Smooth muscle cell (in vitro differentiated cells): Measurements from ENCODE around the gene TPSD1. TPM values are rescaled to one million over a fixed set of nuclear protein-coding genes. Genes with fewer than 3 reads are reported as not detected.
"Not testable (repeated sequence)": the region's sequence is repeated elsewhere in the genome, so short reads cannot be mapped to it uniquely, and the experiment has no call there.

Experiments
- DNase-seq: peaks from one replicate; lab custom pipeline; 2025; ENCODE audit not compliant: unreplicated experiment; lab: John Stamatoyannopoulos, UW
- H2AFZ ChIP-seq: fragments of 200-600 bp; sonication (generic); 2 replicates; pipeline ENCODE4 v1.6.0; 2016; ENCODE audit warnings: antibody characterized with exemption, low read depth, mild to moderate bottlenecking
- H3F3A ChIP-seq: fragments of 200-600 bp; sonication (generic); 2 replicates; pipeline ENCODE4 v1.6.0; 2017; ENCODE audit warnings: antibody characterized with exemption, low read depth
- H3K27ac ChIP-seq: fragments of 200-600 bp; sonication (generic); 2 replicates; pipeline ENCODE4 v1.5.1; 2016; ENCODE audit warnings: low read depth, mild to moderate bottlenecking
- H3K27me3 ChIP-seq: fragments of 200-600 bp; sonication (generic); 2 replicates; pipeline ENCODE4 v1.6.1; 2016; ENCODE audit warnings: low read depth, mild to moderate bottlenecking
- H3K36me3 ChIP-seq: fragments of 200-600 bp; sonication (generic); 2 replicates; pipeline ENCODE4 v1.5.1; 2016; ENCODE audit warnings: low read depth
- H3K4me1 ChIP-seq: fragments of 200-600 bp; sonication (generic); 2 replicates; pipeline ENCODE4 v1.5.1; 2016; ENCODE audit warnings: low read depth
- H3K4me2 ChIP-seq: fragments of 200-600 bp; sonication (generic); 2 replicates; pipeline ENCODE4 v1.6.0; 2016; ENCODE audit warnings: mild to moderate bottlenecking
- H3K4me3 ChIP-seq: fragments of 200-600 bp; sonication (generic); 2 replicates; pipeline ENCODE4 v1.5.1; 2016; ENCODE audit warnings: mild to moderate bottlenecking
- H3K79me2 ChIP-seq: fragments of 200-600 bp; sonication (generic); 2 replicates; pipeline ENCODE4 v1.6.0; 2016; ENCODE audit warnings: low read depth, mild to moderate bottlenecking
- H3K9ac ChIP-seq: fragments of 200-600 bp; sonication (generic); 2 replicates; pipeline ENCODE4 v1.6.0; 2016; ENCODE audit warnings: low read depth
- H3K9me3 ChIP-seq: fragments of 200-600 bp; sonication (generic); replicated peaks from 2 replicates; pipeline ENCODE4 v1.5.1; 2016; ENCODE audit warnings: low read depth
- H4K20me1 ChIP-seq: fragments of 200-600 bp; sonication (generic); 2 replicates; pipeline ENCODE4 v1.6.0; 2016; ENCODE audit warnings: low read depth
- WGBS: methylation state at CpG from one replicate; pipeline ENCODE4 v1.1.7; 2016; ENCODE audit warnings: low lambda C conversion rate; 5-methylcytosine and 5-hydroxymethylcytosine counted together
- polyA plus RNA-seq: library from polyadenylated mRNA; unstranded; fragments of >200 nt; fragmentation: Nextera tagmentation; extraction: Ambion mirVana; gene quantifications from 2 replicates; pipeline ENCODE4 v1.2.1, GENCODE V29; 2016
- total RNA-seq: library from RNA; depleted of rRNA; stranded (reverse); fragments of >200 nt; gene quantifications from 2 replicates; pipeline ENCODE4 v1.2.3, GENCODE V29; 2014
- TF ChIP-seq, protein P1 (sequence below): fragments of 200-600 bp; sonication (generic); IDR thresholded peaks from 2 replicates; pipeline ENCODE4 v1.5.1; 2017; ENCODE audit warnings: borderline replicate concordance, mild to moderate bottlenecking, antibody characterized with exemption; ENCODE audit not compliant: insufficient read depth, poor library complexity, severe bottlenecking

Gene TPSD1
- total and polyA plus RNA-seq, 2 experiments from 2014 or later = not detected

DNA sequence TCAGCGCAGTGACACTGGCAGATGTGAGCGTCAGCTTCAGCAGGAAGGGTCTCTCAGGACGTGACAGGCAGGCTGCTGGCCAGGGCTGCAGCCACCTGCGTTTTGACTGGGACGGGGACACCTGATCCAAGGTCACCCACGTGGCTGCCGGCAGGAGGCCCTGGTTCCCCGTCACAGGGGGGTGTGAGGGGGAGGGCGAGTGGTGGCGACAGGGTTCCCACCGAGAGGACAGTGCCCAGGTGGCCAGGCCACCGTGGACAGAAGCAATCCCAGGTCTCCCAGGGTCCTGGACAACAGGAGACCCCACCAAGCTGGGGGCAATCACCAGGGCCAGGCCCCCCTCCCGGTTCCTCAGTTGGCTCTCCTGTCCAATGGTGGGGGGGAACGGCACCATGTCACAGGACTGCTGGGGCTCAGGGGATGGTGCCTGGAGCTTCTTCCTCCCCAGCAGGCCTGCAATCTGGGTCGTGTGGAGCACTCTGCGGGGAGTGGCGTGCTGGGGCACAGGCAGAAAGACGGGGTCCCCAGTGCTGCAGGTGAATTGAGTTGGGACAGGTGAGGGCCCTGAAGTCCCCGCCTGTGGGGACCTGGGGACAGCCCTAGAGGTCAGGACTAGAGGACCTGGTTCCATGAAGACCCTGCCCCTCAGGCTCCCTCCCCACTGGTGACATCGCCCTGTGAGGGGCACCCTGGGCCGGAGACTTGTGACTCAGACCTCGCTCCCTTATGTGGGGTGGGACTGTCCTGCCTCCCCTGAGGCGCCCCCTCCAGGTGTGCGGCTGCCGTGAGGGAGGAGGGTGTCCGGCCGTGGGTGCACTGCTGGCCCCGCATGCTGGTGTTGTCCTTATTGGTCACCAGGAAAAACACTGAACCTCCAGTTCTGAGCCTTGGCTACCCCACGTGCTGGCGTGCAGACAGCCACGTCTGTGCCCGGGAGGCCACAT is 11.7 kb upstream of the TPSD1 start:
- H3K36me3 ChIP-seq, H3K79me2 ChIP-seq, H4K20me1 ChIP-seq, H3K4me1 ChIP-seq, H3K4me2 ChIP-seq, H2AFZ ChIP-seq, DNase-seq, H3K27me3 ChIP-seq, H3K9ac ChIP-seq, H3F3A ChIP-seq, H3K9me3 ChIP-seq, H3K4me3 ChIP-seq, H3K27ac ChIP-seq: not testable (repeated sequence)
- WGBS = 88% methylated on average over 26 of the region's 32 CpGs

DNA sequence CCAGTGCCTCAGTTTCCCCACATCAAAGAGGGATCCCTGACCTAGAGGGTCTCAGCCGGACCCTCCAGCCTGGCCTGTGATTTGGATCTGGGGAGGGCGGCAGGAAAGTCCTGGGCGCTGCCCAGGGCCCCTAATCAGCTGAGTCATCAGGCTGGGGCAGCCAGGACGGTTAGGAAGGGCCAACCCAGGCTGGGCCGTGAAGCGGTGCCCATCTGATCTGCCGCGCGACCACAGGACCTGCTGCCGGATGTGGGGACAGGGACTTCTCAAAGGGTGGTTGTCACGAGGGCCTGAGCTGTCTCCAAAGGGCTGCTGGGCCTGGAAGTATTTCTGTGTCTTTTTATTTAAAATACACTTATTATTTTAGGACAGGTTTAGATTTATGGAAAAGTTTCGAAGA is 11.0 kb upstream of the TPSD1 start:
- no peak overlapping the region for H3K9ac ChIP-seq
- no peaks in the 10 kb centered on the region for H3K79me2 ChIP-seq
- H3K9me3 ChIP-seq = no peaks in the 10 kb centered on the region
- H3K27ac ChIP-seq = no peak overlapping the region
- no peaks in the 10 kb centered on the region for H3K4me1 ChIP-seq
- no peaks in the 10 kb centered on the region for H3K36me3 ChIP-seq
- 88% methylated on average over 12 of the region's 12 CpGs for WGBS
- no peaks in the 10 kb centered on the region for H3F3A ChIP-seq
- no peak overlapping the region for H3K4me2 ChIP-seq
- no peaks in the 10 kb centered on the region for H3K27me3 ChIP-seq
- no peak for DNase-seq
- H2AFZ ChIP-seq = no peak overlapping the region
- TF ChIP-seq, protein P1, sequence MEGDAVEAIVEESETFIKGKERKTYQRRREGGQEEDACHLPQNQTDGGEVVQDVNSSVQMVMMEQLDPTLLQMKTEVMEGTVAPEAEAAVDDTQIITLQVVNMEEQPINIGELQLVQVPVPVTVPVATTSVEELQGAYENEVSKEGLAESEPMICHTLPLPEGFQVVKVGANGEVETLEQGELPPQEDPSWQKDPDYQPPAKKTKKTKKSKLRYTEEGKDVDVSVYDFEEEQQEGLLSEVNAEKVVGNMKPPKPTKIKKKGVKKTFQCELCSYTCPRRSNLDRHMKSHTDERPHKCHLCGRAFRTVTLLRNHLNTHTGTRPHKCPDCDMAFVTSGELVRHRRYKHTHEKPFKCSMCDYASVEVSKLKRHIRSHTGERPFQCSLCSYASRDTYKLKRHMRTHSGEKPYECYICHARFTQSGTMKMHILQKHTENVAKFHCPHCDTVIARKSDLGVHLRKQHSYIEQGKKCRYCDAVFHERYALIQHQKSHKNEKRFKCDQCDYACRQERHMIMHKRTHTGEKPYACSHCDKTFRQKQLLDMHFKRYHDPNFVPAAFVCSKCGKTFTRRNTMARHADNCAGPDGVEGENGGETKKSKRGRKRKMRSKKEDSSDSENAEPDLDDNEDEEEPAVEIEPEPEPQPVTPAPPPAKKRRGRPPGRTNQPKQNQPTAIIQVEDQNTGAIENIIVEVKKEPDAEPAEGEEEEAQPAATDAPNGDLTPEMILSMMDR = no peak
- no peaks in the 10 kb centered on the region for H4K20me1 ChIP-seq
- H3K4me3 ChIP-seq = no peak overlapping the region

DNA sequence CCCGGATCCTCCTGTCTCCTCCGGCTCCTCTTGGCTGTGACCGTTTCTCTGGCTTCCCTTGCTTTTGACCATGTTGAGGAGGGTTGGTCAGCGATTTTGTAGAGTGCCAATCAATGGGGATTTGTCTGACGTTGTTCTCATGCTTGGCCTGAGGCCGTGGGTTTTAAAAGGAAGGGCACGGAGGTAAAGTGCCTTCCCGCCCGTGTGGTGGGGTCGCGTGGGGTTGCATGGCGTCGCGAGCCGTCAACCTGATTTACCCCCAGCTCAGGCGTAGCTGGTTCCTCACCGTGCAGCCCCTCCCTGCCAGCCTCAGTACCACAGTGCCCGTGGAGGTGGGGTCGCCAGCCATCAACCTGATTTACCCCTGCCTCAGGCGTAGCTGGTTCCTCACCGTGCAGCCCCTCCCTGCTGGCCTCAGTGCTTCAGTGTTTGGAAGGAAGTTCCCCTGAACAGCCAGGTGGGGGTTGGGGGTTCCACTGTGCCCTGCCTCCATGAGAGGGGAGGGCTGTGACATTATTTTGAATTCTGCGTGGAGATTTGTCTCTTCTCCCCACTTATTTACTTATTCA is 10.3 kb upstream of the TPSD1 start:
- Histone ChIP-seq H3K27ac (no peak overlapping the region), H3K4me3 (no peak overlapping the region), H3K9ac (no peak overlapping the region), H3K79me2 (no peaks in the 10 kb centered on the region), H3K4me1 (no peaks in the 10 kb centered on the region), H2AFZ (no peak overlapping the region), H3F3A (no peaks in the 10 kb centered on the region), H3K27me3 (no peaks in the 10 kb centered on the region), H3K36me3 (no peaks in the 10 kb centered on the region), H3K4me2 (no peak overlapping the region), H3K9me3 (no peaks in the 10 kb centered on the region), H4K20me1 (no peaks in the 10 kb centered on the region)
- 83% methylated on average over 22 of the region's 22 CpGs for WGBS
- TF ChIP-seq, protein P1 = no peak
- no peak for DNase-seq

DNA sequence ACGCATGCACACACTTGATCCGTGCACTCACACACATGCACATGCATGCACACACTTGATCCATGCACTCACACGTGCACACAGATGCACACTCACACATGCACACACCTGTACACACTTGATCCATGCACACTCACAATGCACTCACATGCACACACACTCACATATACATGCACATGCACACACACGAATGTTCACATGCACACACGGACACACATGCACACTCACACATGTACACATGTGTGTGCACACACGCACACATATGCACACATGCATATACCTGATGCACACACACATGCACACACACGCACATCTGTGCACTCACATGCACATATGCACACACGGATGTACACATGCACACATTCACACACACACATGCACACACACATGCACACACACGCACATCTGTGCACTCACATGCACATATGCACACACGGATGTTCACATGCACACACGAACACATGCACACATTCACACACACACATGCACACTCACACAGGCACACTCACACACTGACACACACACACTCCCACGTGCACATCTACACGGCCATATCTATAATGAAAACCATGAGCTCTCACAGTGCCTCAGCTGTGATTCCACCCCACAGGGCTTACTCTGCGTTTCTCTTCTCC is 7.8 kb upstream of the TPSD1 start:
- H3K9me3 ChIP-seq, H3K79me2 ChIP-seq, H3K9ac ChIP-seq, H4K20me1 ChIP-seq, H3K27me3 ChIP-seq, H3K4me3 ChIP-seq, H3F3A ChIP-seq, H3K4me2 ChIP-seq, DNase-seq, H3K27ac ChIP-seq, H3K4me1 ChIP-seq, H2AFZ ChIP-seq, H3K36me3 ChIP-seq: not testable (repeated sequence)
- WGBS = 92% methylated on average over 13 of the region's 14 CpGs

DNA sequence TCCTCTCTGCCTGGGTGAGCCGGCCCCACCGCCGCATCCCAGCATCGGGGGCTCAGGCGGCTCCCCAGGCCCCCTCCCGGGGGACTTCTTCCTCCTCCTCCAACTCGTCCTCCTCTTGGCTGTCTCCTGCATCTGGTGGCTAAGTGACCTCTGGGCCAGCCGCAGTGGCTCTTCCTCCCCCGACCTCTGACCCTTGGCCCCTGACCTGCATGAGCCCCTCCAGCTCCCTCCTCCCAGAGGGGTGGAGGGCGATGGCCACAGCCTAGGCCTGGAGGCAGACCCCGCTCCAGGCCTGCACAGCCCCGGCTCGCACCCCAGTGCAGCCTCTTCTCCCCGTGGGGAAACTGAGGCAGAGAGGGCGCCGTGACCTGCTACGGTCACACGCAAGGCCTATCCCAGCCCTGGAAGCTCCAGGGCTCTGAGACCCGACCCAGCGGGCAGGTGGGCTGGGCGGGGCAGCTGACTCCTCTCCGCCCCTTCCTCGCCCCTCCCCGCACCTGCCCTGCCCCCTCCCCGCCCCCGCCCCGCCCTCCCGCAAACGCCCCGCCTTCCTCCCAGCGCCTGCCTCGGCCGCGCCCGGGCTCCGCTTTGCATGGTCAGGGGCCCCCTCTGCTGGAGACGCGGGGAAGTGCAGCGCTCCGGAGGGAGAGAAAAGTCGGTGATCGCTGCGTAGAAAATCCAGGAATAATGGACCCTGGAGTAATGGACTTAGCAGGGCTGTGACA is 6.7 kb upstream of the TPSD1 start:
- WGBS = no CpG with 5 or more reads among the region's 43 CpGs
- not testable (repeated sequence) for H3K27ac ChIP-seq, H3K79me2 ChIP-seq, H2AFZ ChIP-seq, H4K20me1 ChIP-seq, H3K27me3 ChIP-seq, H3K36me3 ChIP-seq, H3K9ac ChIP-seq, H3K4me1 ChIP-seq, H3K9me3 ChIP-seq, DNase-seq, H3F3A ChIP-seq, H3K4me3 ChIP-seq, H3K4me2 ChIP-seq

DNA sequence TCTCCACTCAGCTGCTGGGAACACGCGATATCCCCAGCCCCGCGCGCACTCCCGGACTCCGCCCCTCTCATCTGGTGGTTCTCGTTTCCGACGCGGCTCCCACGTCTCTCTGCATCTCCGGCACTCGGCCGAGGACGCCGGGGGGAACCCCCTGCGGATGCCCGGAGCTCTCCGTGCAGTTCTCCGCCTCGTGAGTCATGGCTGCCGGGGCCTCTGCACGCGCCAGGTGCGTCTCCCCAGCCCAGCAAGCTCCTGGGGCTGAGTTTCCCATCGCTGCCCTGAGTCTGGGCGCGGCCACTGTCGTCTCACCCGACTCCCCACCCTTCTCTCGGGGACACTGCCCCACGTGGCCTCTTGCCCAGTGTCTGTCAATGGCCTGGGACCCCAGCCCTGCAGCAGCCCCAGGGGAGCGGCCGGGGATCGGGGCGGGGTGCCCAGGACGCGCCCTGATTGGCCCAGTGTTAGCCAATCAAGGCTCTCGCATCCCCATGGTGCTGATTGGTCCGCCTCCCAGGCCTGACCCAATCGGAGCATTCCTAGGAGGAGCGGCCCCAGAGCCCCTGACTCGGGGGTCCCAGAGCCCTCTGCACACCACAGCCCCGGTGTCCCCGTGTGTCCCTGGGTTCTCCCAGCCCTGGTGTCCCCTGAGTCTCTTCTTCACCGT is 2.0 kb upstream of the TPSD1 start:
- H3K4me1 ChIP-seq, H3K27me3 ChIP-seq, H3F3A ChIP-seq, H3K9ac ChIP-seq, H4K20me1 ChIP-seq, H3K79me2 ChIP-seq, H3K36me3 ChIP-seq, H2AFZ ChIP-seq, DNase-seq, H3K27ac ChIP-seq, H3K4me2 ChIP-seq, H3K9me3 ChIP-seq, H3K4me3 ChIP-seq: not testable (repeated sequence)
- WGBS = no CpG with 5 or more reads among the region's 47 CpGs
